Liver (tissue), 9 donors: ENCODE measurements around the gene IL4. TPM values are rescaled to one million over a fixed set of nuclear protein-coding genes. Genes with fewer than 3 reads are reported as not detected.

Source experiments
- DNase-seq: peaks from one replicate; pipeline ENCODE4 v3.0.0-alpha.2; 2017; ENCODE audit warnings: low spot score
- H3K27ac ChIP-seq, 2 donors: one replicate each; pipeline ENCODE4 v1.7.0; 2013; ENCODE audit warnings: inconsistent platforms in 2 of 2, low read length in 2 of 2, control low read depth in 1 of 2, low read depth in 1 of 2, mild to moderate bottlenecking in 1 of 2
- H3K27me3 ChIP-seq, 4 donors: one replicate each; pipeline versions ENCODE4 v1.6.1 to v1.7.0; 2013; ENCODE audit warnings: low read length in 3 of 4, inconsistent platforms in 1 of 4, mild to moderate bottlenecking in 1 of 4, moderate library complexity in 1 of 4; ENCODE audit not compliant: control insufficient read depth in 4 of 4, insufficient read depth in 4 of 4
- H3K36me3 ChIP-seq, 4 donors: one replicate each; pipeline versions ENCODE4 v1.6.1 to v1.7.0; 2013; ENCODE audit warnings: low read length in 3 of 4, mild to moderate bottlenecking in 3 of 4, low read depth in 1 of 4, moderate library complexity in 1 of 4; ENCODE audit not compliant: control insufficient read depth in 4 of 4, insufficient read depth in 3 of 4
- H3K4me1 ChIP-seq, 4 donors: one replicate each; pipeline versions ENCODE4 v1.6.1 to v1.7.0; 2013; ENCODE audit warnings: low read length in 3 of 4, mild to moderate bottlenecking in 3 of 4, moderate library complexity in 1 of 4; ENCODE audit not compliant: control insufficient read depth in 4 of 4, insufficient read depth in 4 of 4
- H3K4me3 ChIP-seq, 3 donors: one replicate each; pipeline versions ENCODE4 v1.6.1 to v1.7.0; 2013; ENCODE audit warnings: low read length in 3 of 3, control low read depth in 1 of 3, low read depth in 1 of 3, mild to moderate bottlenecking in 1 of 3
- H3K9ac ChIP-seq, 2 donors: one replicate each; pipeline ENCODE4 v1.7.0; 2013; ENCODE audit warnings: low read length in 2 of 2, mild to moderate bottlenecking in 2 of 2, moderate library complexity in 2 of 2, control low read depth in 1 of 2, low read depth in 1 of 2
- H3K9me3 ChIP-seq, 4 donors: one replicate each; pipeline versions ENCODE4 v1.6.1 to v1.7.0; 2013; ENCODE audit warnings: low read length in 3 of 4; ENCODE audit not compliant: control insufficient read depth in 4 of 4
- CTCF ChIP-seq: fragments of 150-350 bp; IDR thresholded peaks from 2 replicates; pipeline ENCODE4 v1.5.1; 2017; ENCODE audit warnings: improper control_type of control experiment, low read depth, low read length; ENCODE audit not compliant: missing input control
- EGR1 ChIP-seq, 2 donors: IDR thresholded peaks; 2 replicates each; pipeline ENCODE4 v1.6.1; 2016 to 2018; ENCODE audit warnings: antibody characterized with exemption in 2 of 2, low read depth in 2 of 2
- FOXA2 ChIP-seq: IDR thresholded peaks from 2 replicates; pipeline ENCODE4 v1.6.1; 2016; ENCODE audit warnings: antibody characterized with exemption
- HNF4A ChIP-seq, 2 donors: conservative IDR thresholded peaks; 2 replicates each; pipeline ENCODE4 v1.6.1; 2016; ENCODE audit warnings: antibody characterized with exemption in 2 of 2, mild to moderate bottlenecking in 2 of 2
- HNF4G ChIP-seq: IDR thresholded peaks from 2 replicates; pipeline ENCODE4 v1.6.1; 2016; ENCODE audit warnings: antibody characterized with exemption
- NR2F2 ChIP-seq: IDR thresholded peaks from 2 replicates; pipeline ENCODE4 v1.6.1; 2016; ENCODE audit warnings: antibody characterized with exemption
- RAD21 ChIP-seq, 2 donors: IDR thresholded peaks; 2 replicates each; pipeline ENCODE4 v1.6.1; 2016; ENCODE audit warnings: antibody characterized with exemption in 2 of 2, mild to moderate bottlenecking in 2 of 2
- RXRA ChIP-seq, 2 donors: IDR thresholded peaks; 2 replicates each; pipeline ENCODE4 v1.6.1; 2017 to 2018; ENCODE audit warnings: antibody characterized with exemption in 2 of 2, mild to moderate bottlenecking in 1 of 2
- SP1 ChIP-seq: IDR thresholded peaks from 2 replicates; pipeline ENCODE4 v1.6.1; 2018; ENCODE audit warnings: antibody characterized with exemption, mild to moderate bottlenecking
- TAF1 ChIP-seq: conservative IDR thresholded peaks from 2 replicates; pipeline ENCODE4 v1.6.1; 2016; ENCODE audit warnings: antibody characterized with exemption, mild to moderate bottlenecking
- YY1 ChIP-seq: IDR thresholded peaks from 2 replicates; pipeline ENCODE4 v1.6.1; 2016; ENCODE audit warnings: antibody characterized with exemption, mild to moderate bottlenecking
- ZBTB33 ChIP-seq: IDR thresholded peaks from 2 replicates; pipeline ENCODE4 v1.6.1; 2016; ENCODE audit warnings: antibody characterized with exemption
- WGBS: extraction: QIAGEN DNeasy Blood & Tissue Kit; methylation state at CpG from one replicate; pipeline ENCODE4 v1.1.7; 2013; 5-methylcytosine and 5-hydroxymethylcytosine counted together
- polyA plus RNA-seq, 2 donors: library from polyadenylated mRNA; stranded (reverse) in 1 of 2; unstranded in 1 of 2; fragments of 200-250 nt in 1 of 2; fragments of >200 nt in 1 of 2; fragmentation: Nextera tagmentation in 1 of 2; extraction: Ambion mirVana in 1 of 2; gene quantifications; one replicate each; pipeline versions ENCODE4 v1.2.1 to v1.2.3, GENCODE V29; 2013 to 2015
- total RNA-seq, 2 donors: library from RNA; depleted of rRNA; stranded (reverse); fragments of >200 nt; gene quantifications; one replicate each; pipeline ENCODE4 v1.2.3, GENCODE V29; 2014
- TF ChIP-seq, protein P1 (sequence below): IDR thresholded peaks from 2 replicates; pipeline ENCODE4 v1.6.1; 2016; ENCODE audit warnings: antibody characterized with exemption
- donor health status: healthy.
- donor health status: healthy.
- donor health status: healthy.
- donor health status: healthy.
- donor health status: healthy.

Gene IL4
- total and polyA plus RNA-seq, 4 donors, result not detected

DNA sequence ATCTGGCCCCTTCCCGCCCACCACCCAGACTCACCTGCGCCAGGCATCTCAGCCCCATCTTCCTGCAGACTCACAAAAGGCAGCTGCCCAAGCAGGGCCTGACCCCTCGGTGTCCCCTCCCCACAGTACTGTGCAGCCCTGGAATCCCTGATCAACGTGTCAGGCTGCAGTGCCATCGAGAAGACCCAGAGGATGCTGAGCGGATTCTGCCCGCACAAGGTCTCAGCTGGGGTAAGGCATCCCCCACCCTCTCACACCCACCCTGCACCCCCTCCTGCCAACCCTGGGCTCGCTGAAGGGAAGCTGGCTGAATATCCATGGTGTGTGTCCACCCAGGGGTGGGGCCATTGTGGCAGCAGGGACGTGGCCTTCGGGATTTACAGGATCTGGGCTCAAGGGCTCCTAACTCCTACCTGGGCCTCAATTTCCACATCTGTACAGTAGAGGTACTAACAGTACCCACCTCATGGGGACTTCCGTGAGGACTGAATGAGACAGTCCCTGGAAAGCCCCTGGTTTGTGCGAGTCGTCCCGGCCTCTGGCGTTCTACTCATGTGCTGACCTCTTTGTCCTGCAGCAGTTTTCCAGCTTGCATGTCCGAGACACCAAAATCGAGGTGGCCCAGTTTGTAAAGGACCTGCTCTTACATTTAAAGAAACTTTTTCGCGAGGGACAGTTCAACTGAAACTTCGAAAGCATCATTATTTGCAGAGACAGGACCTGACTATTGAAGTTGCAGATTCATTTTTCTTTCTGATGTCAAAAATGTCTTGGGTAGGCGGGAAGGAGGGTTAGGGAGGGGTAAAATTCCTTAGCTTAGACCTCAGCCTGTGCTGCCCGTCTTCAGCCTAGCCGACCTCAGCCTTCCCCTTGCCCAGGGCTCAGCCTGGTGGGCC lies 13.9 kb upstream of the IL4 start (continued):
- TF ChIP-seq ZBTB33, result no peak

DNA sequence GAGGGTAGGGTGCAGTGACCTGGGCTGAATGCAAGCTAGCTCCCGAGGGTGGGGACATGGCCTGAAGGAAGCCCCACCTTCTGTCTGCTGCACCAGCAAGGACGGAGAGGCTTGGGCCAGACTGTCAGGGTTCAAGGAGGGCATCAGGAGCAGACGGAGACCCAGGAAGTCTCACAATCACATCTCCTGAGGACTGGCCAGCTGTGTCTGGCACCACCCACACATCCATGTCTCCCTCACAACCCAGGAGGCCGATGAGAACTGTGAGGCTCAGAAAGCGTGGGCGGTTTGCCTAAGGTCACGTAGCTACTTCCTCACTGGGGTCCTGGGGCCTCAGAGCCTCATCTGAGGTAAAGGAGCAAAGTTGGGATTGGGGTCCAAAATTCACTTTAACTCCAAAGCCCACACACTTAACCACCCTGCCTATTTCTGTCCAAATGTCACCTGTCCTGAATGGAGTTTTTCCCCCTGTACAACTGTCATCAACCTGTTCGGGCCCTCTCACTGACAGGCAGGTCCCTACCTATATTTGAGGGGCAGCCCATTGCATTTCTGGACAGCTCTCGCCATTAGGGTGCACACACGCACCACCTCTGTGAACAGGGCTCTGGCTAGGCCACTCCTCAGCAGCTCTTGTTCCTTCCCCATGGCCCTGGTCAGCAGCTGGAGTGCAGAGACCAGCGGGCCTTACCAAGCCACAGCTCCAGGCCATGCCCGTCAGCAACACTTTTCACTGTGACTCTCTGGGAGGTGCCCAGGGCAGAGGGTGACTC lies 12.4 kb upstream of the IL4 start:
- no peaks in the 10 kb centered on the region for H3K36me3 ChIP-seq
- H3K27ac ChIP-seq, result no peak overlapping the region
- no peak overlapping the region for H3K9ac ChIP-seq
- WGBS, result 84% methylated on average over 12 of the region's 12 CpGs
- no peak for DNase-seq
- peaks cover 0 to 4% (median 1%) of the 10 kb centered on the region in 4 donors for H3K27me3 ChIP-seq
- H3K9me3 ChIP-seq, result no peaks in the 10 kb centered on the region
- TF ChIP-seq HNF4G, result no peak
- no peak for TF ChIP-seq TAF1
- TF ChIP-seq HNF4A (conservative IDR thresholded peaks at IDR 0.05), result no peak
- no peak for TF ChIP-seq NR2F2
- no peak for TF ChIP-seq CTCF
- TF ChIP-seq FOXA2, result no peak
- no peak for TF ChIP-seq RAD21 (IDR thresholded peaks at IDR 0.05)
- no peak for TF ChIP-seq EGR1 (IDR thresholded peaks at IDR 0.05; ENCODE audit: low read depth in 2 of 2)
- TF ChIP-seq, protein P1, sequence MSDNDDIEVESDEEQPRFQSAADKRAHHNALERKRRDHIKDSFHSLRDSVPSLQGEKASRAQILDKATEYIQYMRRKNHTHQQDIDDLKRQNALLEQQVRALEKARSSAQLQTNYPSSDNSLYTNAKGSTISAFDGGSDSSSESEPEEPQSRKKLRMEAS, result no peak
- TF ChIP-seq RXRA (IDR thresholded peaks at IDR 0.05), result no peak
- no peak for TF ChIP-seq SP1
- TF ChIP-seq YY1, result no peak
- no peak overlapping the region for H3K4me3 ChIP-seq
- H3K4me1 ChIP-seq, result peaks cover 0 to 3% (median 1%) of the 10 kb centered on the region in 4 donors

- Histone ChIP-seq H3K36me3 (no peaks in the 10 kb centered on the region), H3K4me1 (no peaks in the 10 kb centered on the region), H3K9me3 (no peaks in the 10 kb centered on the region), H3K9ac (no peak overlapping the region), H3K27me3 (no peaks in the 10 kb centered on the region), H3K27ac (no peak overlapping the region), H3K4me3 (no peak overlapping the region)
- no peak for TF ChIP-seq RAD21 (IDR thresholded peaks at IDR 0.05)
- TF ChIP-seq, protein P1, result no peak
- TF ChIP-seq CTCF, result no peak
- WGBS, result 96% methylated on average over 9 of the region's 9 CpGs
- DNase-seq, result no peak
These were observed 11.8 kb upstream of the IL4 start for GRCh38 chr5:132662004-132662401.
